Left lung (tissue), 10 donors: ENCODE measurements around the gene PDIA2. TPM values are rescaled to one million over a fixed set of nuclear protein-coding genes. Genes with fewer than 3 reads are reported as not detected.

Experiments
- ATAC-seq: fragments of 200-7000 bp; cut with Tn5 transposase; one replicate; pipeline ENCODE4 v1.9.1; 2020; ENCODE audit warnings: moderate library complexity
- DNase-seq, 4 donors: peaks; one replicate each; pipeline ENCODE4 v3.0.0-alpha.2; 2013 to 2020
- H3K27ac ChIP-seq, 2 donors: fragments of 200-600 bp; sonication (generic) in 1 of 2; one replicate each; pipeline versions ENCODE4 v1.5.0 to v1.8.0; 2020 to 2021
- H3K27me3 ChIP-seq, 2 donors: fragments of 200-600 bp; sonication (generic) in 1 of 2; one replicate each; pipeline versions ENCODE4 v1.5.0 to v1.8.0; 2020 to 2021
- H3K36me3 ChIP-seq, 2 donors: fragments of 200-600 bp; sonication (generic) in 1 of 2; one replicate each; pipeline versions ENCODE4 v1.5.0 to v1.8.0; 2020 to 2021
- H3K4me1 ChIP-seq, 2 donors: fragments of 200-600 bp; one replicate each; pipeline ENCODE4 v1.8.0; 2021
- H3K4me3 ChIP-seq, 2 donors: fragments of 200-600 bp; sonication (generic) in 1 of 2; one replicate each; pipeline versions ENCODE4 v1.5.0 to v1.8.0; 2020 to 2021; ENCODE audit warnings: mild to moderate bottlenecking in 1 of 2
- H3K9me3 ChIP-seq, 2 donors: fragments of 200-600 bp; sonication (generic) in 1 of 2; one replicate each; pipeline versions ENCODE4 v1.5.0 to v1.8.0; 2020 to 2021
- intact Hi-C, 2 donors: fragments of 100-400 bp; cut with DNase I; formaldehyde crosslinking; loops; one replicate each; pipeline versions ENCODE4 v1.11.2 to v1.14.2; 2022
- polyA plus RNA-seq, 6 donors: library from polyadenylated mRNA; unstranded; fragments of 120-200 nt; gene quantifications; one replicate each; pipeline ENCODE4 v1.2.1, GENCODE V29; 2013; ENCODE audit not compliant: insufficient read length in 6 of 6
- total RNA-seq, 2 donors: library from RNA; stranded (reverse); fragmentation: NEBNext Ultra II Directional; extraction: Animal tissue kit (Norgen Biotek cat#: 25700); gene quantifications; one replicate each; pipeline ENCODE4 v1.2.1, GENCODE V29; 2021
- TF ChIP-seq, protein P1 (sequence below), 2 donors: fragments of 200-600 bp; sonication (generic) in 1 of 2; IDR thresholded peaks; one replicate each; pipeline versions ENCODE4 v1.5.0 to v1.8.0; 2021; ENCODE audit warnings: antibody characterized with exemption in 2 of 2
- donor health status: DM: no; HTN: yes; CAD: no.
- donor health status: DM: no; HTN: no; CAD: no.

PDIA2 gene
- total and polyA plus RNA-seq, 8 donors: 0.29 to 1.2 (median 0.57) TPM

DNA sequence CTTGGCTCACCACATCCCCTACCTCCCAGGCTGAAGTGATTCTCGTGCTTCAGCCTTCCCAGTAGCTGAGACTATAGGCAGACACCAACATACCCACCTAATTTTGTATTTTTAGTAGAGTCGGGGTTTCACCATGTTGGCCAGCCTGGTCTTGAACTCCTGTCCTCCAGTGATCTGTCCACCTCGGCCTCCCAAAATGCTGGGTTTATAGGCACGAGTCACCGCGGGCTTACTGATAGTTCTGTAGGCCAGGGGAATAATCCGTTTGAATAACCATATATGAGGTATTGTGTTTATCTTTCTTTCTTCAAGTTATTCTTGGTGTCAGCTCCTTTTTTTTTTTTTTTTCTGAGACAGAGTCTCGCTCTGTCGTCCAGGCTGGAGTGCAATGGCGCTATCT lies 40.7 kb upstream of the PDIA2 start:
- Histone ChIP-seq H3K36me3 (no peaks in the 10 kb centered on the region), H3K27me3 (no peaks in the 10 kb centered on the region), H3K9me3 (no peaks in the 10 kb centered on the region), H3K27ac (peak overlapping the region in 1 of 2 donors; percentile 33), H3K4me3 (no peak overlapping the region), H3K4me1 (peaks cover 0 to 28% of the 10 kb centered on the region in 2 donors)
- intact Hi-C loops: no loop called here
- DNase-seq (no peak), ATAC-seq (no peak)
- TF ChIP-seq, protein P1, sequence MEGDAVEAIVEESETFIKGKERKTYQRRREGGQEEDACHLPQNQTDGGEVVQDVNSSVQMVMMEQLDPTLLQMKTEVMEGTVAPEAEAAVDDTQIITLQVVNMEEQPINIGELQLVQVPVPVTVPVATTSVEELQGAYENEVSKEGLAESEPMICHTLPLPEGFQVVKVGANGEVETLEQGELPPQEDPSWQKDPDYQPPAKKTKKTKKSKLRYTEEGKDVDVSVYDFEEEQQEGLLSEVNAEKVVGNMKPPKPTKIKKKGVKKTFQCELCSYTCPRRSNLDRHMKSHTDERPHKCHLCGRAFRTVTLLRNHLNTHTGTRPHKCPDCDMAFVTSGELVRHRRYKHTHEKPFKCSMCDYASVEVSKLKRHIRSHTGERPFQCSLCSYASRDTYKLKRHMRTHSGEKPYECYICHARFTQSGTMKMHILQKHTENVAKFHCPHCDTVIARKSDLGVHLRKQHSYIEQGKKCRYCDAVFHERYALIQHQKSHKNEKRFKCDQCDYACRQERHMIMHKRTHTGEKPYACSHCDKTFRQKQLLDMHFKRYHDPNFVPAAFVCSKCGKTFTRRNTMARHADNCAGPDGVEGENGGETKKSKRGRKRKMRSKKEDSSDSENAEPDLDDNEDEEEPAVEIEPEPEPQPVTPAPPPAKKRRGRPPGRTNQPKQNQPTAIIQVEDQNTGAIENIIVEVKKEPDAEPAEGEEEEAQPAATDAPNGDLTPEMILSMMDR (IDR thresholded peaks at IDR 0.05): no peak

DNA sequence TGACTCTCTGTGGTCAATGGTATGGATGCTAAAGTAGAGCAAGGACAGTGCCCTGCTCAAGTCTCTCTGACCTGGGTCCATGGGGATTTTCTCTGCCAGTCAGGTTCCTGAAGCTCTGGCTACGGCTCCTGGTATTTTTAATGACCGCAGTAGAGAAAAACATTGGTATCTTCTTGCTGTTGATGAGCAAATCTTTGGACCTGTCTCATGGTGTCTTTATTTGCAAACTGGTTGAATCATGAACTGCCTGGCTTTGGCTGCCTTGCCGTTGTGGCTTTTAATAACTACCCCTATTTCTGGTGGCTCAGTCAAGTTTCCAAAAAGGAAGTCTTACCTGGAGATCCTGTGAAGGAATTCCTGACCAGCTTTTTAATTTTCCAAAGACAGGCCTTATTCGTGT lies 39.6 kb upstream of the PDIA2 start:
- no peak overlapping the region for H3K27ac ChIP-seq
- peaks cover 0 to 28% of the 10 kb centered on the region in 2 donors for H3K4me1 ChIP-seq
- H3K9me3 ChIP-seq: no peaks in the 10 kb centered on the region
- ATAC-seq (no peak), DNase-seq (no peak)
- no peak overlapping the region for H3K4me3 ChIP-seq
- H3K27me3 ChIP-seq: no peaks in the 10 kb centered on the region
- no peaks in the 10 kb centered on the region for H3K36me3 ChIP-seq
- intact Hi-C loops: no loop called here
- TF ChIP-seq, protein P1 (IDR thresholded peaks at IDR 0.05): no peak

DNA sequence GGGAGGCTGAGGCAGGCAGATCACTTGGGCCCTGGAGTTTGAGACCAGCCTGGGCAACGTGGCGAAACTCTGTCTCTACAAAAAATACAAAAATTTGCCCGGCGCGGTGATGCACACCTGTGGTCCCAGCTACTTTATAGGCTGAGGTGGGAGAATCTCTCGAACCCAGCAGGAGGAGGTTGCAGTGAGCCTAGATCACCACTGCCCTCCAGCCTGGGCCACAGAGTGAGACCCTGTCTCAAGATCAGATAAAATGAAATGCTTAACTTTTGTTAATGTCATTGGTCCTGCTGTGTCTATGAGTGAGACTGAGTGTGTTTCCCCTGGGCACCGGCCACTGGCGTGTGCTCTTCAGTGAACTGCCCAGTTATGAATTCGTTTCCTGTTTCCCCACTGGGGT lies 37.9 kb upstream of the PDIA2 start:
- Histone ChIP-seq H3K27me3 (no peaks in the 10 kb centered on the region), H3K4me1 (peaks cover 0 to 26% of the 10 kb centered on the region in 2 donors), H3K36me3 (peaks cover 0 to 7% of the 10 kb centered on the region in 2 donors), H3K27ac (no peak overlapping the region), H3K9me3 (no peaks in the 10 kb centered on the region), H3K4me3 (no peak overlapping the region)
- TF ChIP-seq, protein P1 (IDR thresholded peaks at IDR 0.05): no peak
- peak in 1 of 4 donors; percentile 25 for DNase-seq
- ATAC-seq: no peak
- intact Hi-C loops: no loop called here

DNA sequence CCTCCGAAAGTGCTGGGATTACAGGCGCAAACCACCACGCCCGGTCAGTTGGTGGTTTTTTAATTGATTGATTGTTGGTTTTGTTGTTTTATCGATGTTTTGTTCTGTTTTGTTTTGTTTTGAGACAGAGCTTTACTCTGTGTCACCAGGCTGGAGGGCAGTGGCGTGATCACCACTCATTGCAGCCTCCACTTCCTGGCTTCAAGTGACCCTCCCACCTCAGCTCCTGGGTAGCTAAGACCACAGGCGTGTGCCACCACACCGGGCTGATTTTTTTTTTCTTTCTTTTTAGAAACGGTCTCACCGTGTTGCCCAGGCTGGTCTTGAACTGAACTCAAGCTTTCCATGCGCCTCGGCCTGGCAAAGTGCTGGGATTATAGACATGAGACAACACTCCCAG lies 35.9 kb upstream of the PDIA2 start:
- H3K9me3 ChIP-seq: no peaks in the 10 kb centered on the region
- peaks cover 0 to 12% of the 10 kb centered on the region in 2 donors for H3K36me3 ChIP-seq
- H3K4me3 ChIP-seq: no peak overlapping the region
- no peaks in the 10 kb centered on the region for H3K27me3 ChIP-seq
- ATAC-seq (no peak), DNase-seq (peak in 1 of 4 donors; percentile 38)
- no peak overlapping the region for H3K27ac ChIP-seq
- peaks cover 0 to 7% of the 10 kb centered on the region in 2 donors for H3K4me1 ChIP-seq
- intact Hi-C loops: no loop called here
- TF ChIP-seq, protein P1 (IDR thresholded peaks at IDR 0.05): no peak

DNA sequence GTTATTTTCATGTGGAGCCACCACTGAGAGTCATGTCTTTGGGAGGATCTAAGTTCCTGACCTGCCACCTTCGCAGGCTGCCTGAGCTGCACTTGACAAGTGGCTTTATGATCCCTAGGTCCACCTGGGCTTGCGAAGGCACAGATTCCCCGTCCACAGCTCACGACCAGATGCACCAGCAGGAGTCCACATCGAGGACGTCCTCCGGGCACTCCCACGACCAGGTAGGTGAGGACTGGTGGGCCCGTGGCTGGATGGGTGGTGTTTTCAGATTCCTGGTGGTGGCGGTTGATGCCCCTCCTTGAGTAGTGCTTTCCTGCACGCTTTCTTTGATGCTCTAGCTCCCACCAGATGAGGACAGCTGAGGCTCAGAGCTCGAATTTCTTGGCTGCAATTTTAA lies 33.5 kb upstream of the PDIA2 start:
- no peak for ATAC-seq
- H3K27ac ChIP-seq: no peak overlapping the region
- H3K27me3 ChIP-seq: no peaks in the 10 kb centered on the region
- peaks cover 0 to 16% of the 10 kb centered on the region in 2 donors for H3K36me3 ChIP-seq
- TF ChIP-seq, protein P1 (IDR thresholded peaks at IDR 0.05): no peak
- H3K9me3 ChIP-seq: no peaks in the 10 kb centered on the region
- H3K4me3 ChIP-seq: no peak overlapping the region
- peaks cover 0 to 21% of the 10 kb centered on the region in 2 donors for H3K4me1 ChIP-seq
- intact Hi-C loops: no loop called here
- peak in 1 of 4 donors; percentile 57 for DNase-seq
